ENCODE measurements around the gene YIPF1.
"Not testable (repeated sequence)": the region's sequence is repeated elsewhere in the genome, so short reads cannot be mapped to it uniquely, and the experiment has no call there.

GRCh38 chr1:53815484-53815883, 74.1 kb downstream of the YIPF1 start:
- not testable (repeated sequence) for TF ChIP-seq CTCF (IDR thresholded peaks at IDR 0.05); AFF4 (CRISPR knock-in tag; IDR thresholded peaks at IDR 0.05; ENCODE audit: borderline replicate concordance); CBFB (CRISPR knock-in tag; IDR thresholded peaks at IDR 0.05; ENCODE audit: low read depth); TEAD1 (CRISPR knock-in tag; IDR thresholded peaks at IDR 0.05); USF2 (CRISPR knock-in tag; IDR thresholded peaks at IDR 0.05); ZNF281 (CRISPR knock-in tag; IDR thresholded peaks at IDR 0.05); NFE2L1 (CRISPR knock-in tag; IDR thresholded peaks at IDR 0.05); FOXJ3 (CRISPR knock-in tag; IDR thresholded peaks at IDR 0.05; ENCODE audit: borderline replicate concordance); IRF2 (CRISPR knock-in tag; IDR thresholded peaks at IDR 0.05; ENCODE audit: borderline replicate concordance, low read depth); ZNF232 (CRISPR knock-in tag; IDR thresholded peaks at IDR 0.05)
